GM12878 (cell line): Measurements from ENCODE around the gene PNISR. TPM values are rescaled to one million over a fixed set of nuclear protein-coding genes. Genes with fewer than 3 reads are reported as not detected.

ENCODE experiments used
- ATAC-seq: fragments of 200-7000 bp; cut with Tn5 transposase; 3 replicates; pipeline ENCODE4 v1.9.1; 2020; ENCODE audit warnings: mild to moderate bottlenecking, moderate library complexity
- BruUV-seq: library from RNA; stranded (reverse); fragments of 400-500 nt; replicated peaks from 2 replicates; lab custom pipeline; 2021; lab: Mats Ljungman, UMichigan
- CTCF ChIA-PET: fragments of 300-600 bp; sonication (Branson Sonifier 250); formaldehyde crosslinking; extraction: SDS; loops from one replicate; lab custom pipeline; 2021; ENCODE audit warnings: inconsistent platforms; lab: Yijun Ruan, JAX
- POLR2A ChIA-PET: fragments of 350-600 bp; formaldehyde crosslinking; extraction: SDS; loops from one replicate; lab custom pipeline; 2021; ENCODE audit warnings: inconsistent platforms; lab: Charles Lee
- RAD21 ChIA-PET: fragments of 300-600 bp; sonication (Branson Sonifier 250); formaldehyde crosslinking; loops from one replicate; lab custom pipeline; 2023; ENCODE audit warnings: antibody characterized with exemption; ENCODE audit not compliant: unreplicated experiment; lab: Charles Lee
- SMC1A ChIA-PET: fragments of 300-600 bp; sonication (Branson Sonifier 250); formaldehyde crosslinking; loops from one replicate; lab custom pipeline; 2023; ENCODE audit not compliant: unreplicated experiment, uncharacterized antibody; lab: Charles Lee
- DNase-seq: peaks from one replicate; pipeline ENCODE4 v3.0.0-alpha.2; 2011; ENCODE audit warnings: low read depth, low spot score
- FAIRE-seq: peaks from 3 replicates; lab custom pipeline; 2011; peaks lifted over from hg19 to GRCh38; lab: Jason Lieb, UNC
- H2AFZ ChIP-seq: 2 replicates; pipeline ENCODE4 v1.6.0; 2011; ENCODE audit warnings: low read depth, low read length, control low read depth; ENCODE audit not compliant: control insufficient read depth
- H3K27ac ChIP-seq: 2 replicates; pipeline ENCODE4 v1.5.1; 2011; ENCODE audit warnings: control low read depth; ENCODE audit not compliant: control insufficient read depth, insufficient read depth
- H3K27me3 ChIP-seq, 2 experiments: replicated peaks in 1 of 2; 2 replicates each; pipeline versions ENCODE4 v1.6.0 to v1.6.1; 2011; ENCODE audit warnings: low read length in 1 of 2; ENCODE audit not compliant: control insufficient read depth in 2 of 2, insufficient read depth in 2 of 2
- H3K36me3 ChIP-seq, 2 experiments: 2 replicates each; pipeline ENCODE4 v1.5.1; 2011; ENCODE audit warnings: low read length in 1 of 2; ENCODE audit not compliant: control insufficient read depth in 2 of 2, insufficient read depth in 2 of 2
- H3K4me1 ChIP-seq: 2 replicates; pipeline ENCODE4 v1.6.1; 2011; ENCODE audit warnings: mild to moderate bottlenecking, low read length, moderate library complexity, mixed read lengths; ENCODE audit not compliant: control insufficient read depth, insufficient read depth
- H3K4me2 ChIP-seq: 2 replicates; pipeline ENCODE4 v1.6.0; 2011; ENCODE audit warnings: control low read depth; ENCODE audit not compliant: control insufficient read depth, insufficient read depth
- H3K4me3 ChIP-seq: fragments of 200-600 bp; sonication (generic); 2 replicates; pipeline ENCODE4 v1.5.1; 2016
- H3K79me2 ChIP-seq: 2 replicates; pipeline ENCODE4 v1.6.0; 2011; ENCODE audit warnings: low read length; ENCODE audit not compliant: control insufficient read depth, insufficient read depth
- H3K9ac ChIP-seq: 2 replicates; pipeline ENCODE4 v1.8.0; 2011; ENCODE audit warnings: low read length, control low read depth, mixed read lengths; ENCODE audit not compliant: control insufficient read depth, insufficient read depth
- H3K9me3 ChIP-seq: replicated peaks from 3 replicates; pipeline ENCODE4 v1.5.1; 2011; ENCODE audit warnings: mild to moderate bottlenecking, low read length; ENCODE audit not compliant: control insufficient read depth, insufficient read depth
- H4K20me1 ChIP-seq: 2 replicates; pipeline ENCODE4 v1.6.0; 2011; ENCODE audit not compliant: control insufficient read depth, insufficient read depth
- ATF2 ChIP-seq: IDR thresholded peaks from 2 replicates; pipeline ENCODE4 v1.6.1; 2012; ENCODE audit warnings: low read length, inconsistent platforms
- BRCA1 ChIP-seq: IDR thresholded peaks from 2 replicates; pipeline ENCODE4 v1.6.1; 2011; ENCODE audit warnings: low read depth, low read length, improper control_type of control experiment
- CHD4 ChIP-seq: fragments of 200-600 bp; sonication (generic); IDR thresholded peaks from 2 replicates; pipeline ENCODE4 v1.6.1; 2016; ENCODE audit warnings: mild to moderate bottlenecking
- EZH2 ChIP-seq: IDR thresholded peaks from 2 replicates; pipeline ENCODE4 v1.6.1; 2012; ENCODE audit warnings: low read depth, mild to moderate bottlenecking, control low read depth, inconsistent platforms, low read length, borderline replicate concordance; ENCODE audit not compliant: control insufficient read depth
- GABPA ChIP-seq: IDR thresholded peaks from 2 replicates; pipeline ENCODE4 v1.6.1; 2014; ENCODE audit warnings: antibody characterized with exemption, low read depth, mild to moderate bottlenecking, inconsistent platforms
- NFYB ChIP-seq: IDR thresholded peaks from 2 replicates; pipeline ENCODE4 v1.6.1; 2011; ENCODE audit warnings: low read depth, mild to moderate bottlenecking, low read length, improper control_type of control experiment, moderate library complexity; ENCODE audit not compliant: insufficient read depth
- POLR2AphosphoS2 ChIP-seq: IDR thresholded peaks from 2 replicates; pipeline ENCODE4 v1.6.1; 2011; ENCODE audit warnings: low read depth, mild to moderate bottlenecking, low read length, improper control_type of control experiment, moderate library complexity
- SP1 ChIP-seq: IDR thresholded peaks from one replicate; pipeline ENCODE4 v1.6.1; 2011; ENCODE audit warnings: low read depth, low read length
- SUPT20H ChIP-seq: IDR thresholded peaks from 2 replicates; pipeline ENCODE4 v1.6.1; 2011; ENCODE audit warnings: low read depth, mild to moderate bottlenecking, low read length, moderate library complexity, borderline replicate concordance; ENCODE audit not compliant: control insufficient read depth
- ZNF24 ChIP-seq: fragments of 450-650 bp; IDR thresholded peaks from 2 replicates; pipeline ENCODE4 v1.6.1; 2017; ENCODE audit warnings: antibody characterized with exemption, mild to moderate bottlenecking
- WGBS: methylation state at CpG from one replicate; pipeline ENCODE4 v1.1.6; 2016; ENCODE audit warnings: low lambda C conversion rate; ENCODE audit not compliant: insufficient replicate concordance, insufficient coverage; ENCODE audit errors: missing lambda C conversion rate; 5-methylcytosine and 5-hydroxymethylcytosine counted together
- in situ Hi-C: fragments of 300-500 bp; cut with MboI; formaldehyde crosslinking; loops from 9 replicates; pipeline ENCODE4 v1.14.3; 2018; ENCODE audit warnings: mixed read lengths
- intact Hi-C: fragments of 100-400 bp; cut with micrococcal nuclease; formaldehyde crosslinking; loops from one replicate; pipeline ENCODE4 v1.14.2; 2022; ENCODE audit not compliant: unreplicated experiment
- polyA plus RNA-seq, 11 experiments: library from polyadenylated mRNA; depleted of rRNA in 4 of 11; unstranded in 6 of 11; stranded (reverse) in 5 of 11; fragments of >200 nt; fragmentation: Nextera tagmentation in 4 of 11; fragmentation: Illumina TruSeq in 1 of 11; extraction: Ambion mirVana in 4 of 11; extraction: Trizol in 1 of 11; gene quantifications; 1 replicate in 1 of 11; 2 replicates in 10 of 11; pipeline versions ENCODE4 v1.2.1 to v1.2.3, GENCODE V29; 2011 to 2016; ENCODE audit warnings: inconsistent platforms in 2 of 11, missing spikeins in 2 of 11, low read depth in 1 of 11
- total RNA-seq, 4 experiments: library from RNA; depleted of rRNA in 3 of 4; stranded (reverse); fragments of >200 nt in 3 of 4; fragmentation: Illumina TruSeq in 1 of 4; extraction: Trizol in 1 of 4; gene quantifications; 2 replicates each; pipeline versions ENCODE4 v1.2.1 to v1.2.3, GENCODE V29; 2013 to 2021
- TF ChIP-seq, protein P1 (sequence below): IDR thresholded peaks from 2 replicates; pipeline ENCODE4 v1.6.1; 2012; ENCODE audit warnings: low read depth, low read length, improper control_type of control experiment

PNISR gene
- total and polyA plus RNA-seq, 10 of the 15 experiments (the other 5 are each of a cell fraction or from before 2014, with no cell fraction given), result 79.1 to 180 (median 105) TPM

DNA sequence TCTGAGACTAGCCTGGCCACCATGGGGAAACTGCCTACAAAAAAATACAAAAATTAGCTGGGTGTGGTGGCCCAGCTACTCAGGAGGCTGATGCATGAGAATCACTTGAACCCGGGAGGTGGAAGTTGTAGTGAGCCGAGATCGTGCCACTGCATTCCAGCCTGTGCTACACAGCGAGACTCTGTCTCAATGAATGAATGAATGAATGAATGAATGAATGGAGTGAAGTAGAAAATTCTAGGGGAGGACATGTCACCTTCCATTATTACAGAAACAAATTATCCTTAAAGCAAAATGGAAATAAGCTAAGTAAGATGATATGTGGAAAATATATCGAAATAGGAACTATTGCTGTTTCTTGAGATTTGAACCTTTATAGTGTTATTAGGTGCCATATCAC, 2.9 kb upstream of the PNISR start:
- ChIA-PET RAD21 (interaction anchor here (0.7 to 1.1 kb wide), 2 partner anchors 93 to 97 kb away, joined by 4 read pairs; no protein-coding TSS in a partner anchor), CTCF (interaction anchor here (0.7 to 5.1 kb wide), 8 partner anchors 10 to 453 kb away, joined by 3 to 61 read pairs (median 4); no protein-coding TSS in a partner anchor), POLR2A (interaction anchor here (2.1 kb wide), 1 partner anchor 9 kb away, joined by 5 read pairs; no protein-coding TSS in a partner anchor), SMC1A (interaction anchor here (0.6 to 1.7 kb wide), 7 partner anchors 8 to 98 kb away, joined by 3 to 9 read pairs (median 4); no protein-coding TSS in a partner anchor)
- FAIRE-seq (no peak), ATAC-seq (no peak), DNase-seq (no peak)
- BruUV-seq, result no TSS peak
- H3K27ac ChIP-seq, result no peak overlapping the region
- peaks cover 0 to 7% of the 10 kb centered on the region in 2 experiments; a peak in 1 of 4 replicates for H3K36me3 ChIP-seq
- H3K4me3 ChIP-seq, result no peak overlapping the region
- H3K4me2 ChIP-seq, result peak overlapping the region; percentile 48
- H4K20me1 ChIP-seq, result no peaks in the 10 kb centered on the region
- H3K27me3 ChIP-seq, result no peaks in the 10 kb centered on the region
- H3K9me3 ChIP-seq, result no peaks in the 10 kb centered on the region
- in situ Hi-C loops (no loop called here), intact Hi-C loops (no loop called here)
- H3K4me1 ChIP-seq, result peaks cover 15% of the 10 kb centered on the region
- no peak overlapping the region for H2AFZ ChIP-seq
- H3K79me2 ChIP-seq, result peaks cover 38% of the 10 kb centered on the region
- 96% methylated on average over 5 of the region's 5 CpGs for WGBS
- 0 out of 2 replicates have a peak overlapping the region, but pooled peaks have one; percentile 16 for H3K9ac ChIP-seq
- no peak for TF ChIP-seq POLR2AphosphoS2
- peak; percentile 91 for TF ChIP-seq ZNF24

GRCh38 chr6:99426451-99426757, 1.3 kb upstream of the PNISR start:
- in situ Hi-C loops (no loop called here), intact Hi-C loops (no loop called here)
- H2AFZ ChIP-seq, result peak overlapping the region; percentile 92
- peaks cover 53% of the 10 kb centered on the region for H3K79me2 ChIP-seq
- no peaks in the 10 kb centered on the region for H3K9me3 ChIP-seq
- H3K27me3 ChIP-seq, result no peaks in the 10 kb centered on the region
- SMC1A ChIA-PET, result interaction anchor here (1.1 to 3.1 kb wide), 11 partner anchors 7 to 108 kb away, joined by 3 to 46 read pairs (median 7); partner anchors contain the start of gene COQ3
- POLR2A ChIA-PET, result interaction anchor here (0.6 to 2.0 kb wide), 10 partner anchors 15 to 142 kb away, joined by 3 to 6 read pairs (median 4); partner anchors contain the start of genes CCNC and COQ3
- DNase-seq (no peak), ATAC-seq (no peak), FAIRE-seq (no peak)
- BruUV-seq, result no TSS peak
- H3K4me1 ChIP-seq, result peaks cover 15% of the 10 kb centered on the region
- peaks cover 0 to 7% of the 10 kb centered on the region in 2 experiments; a peak in 1 of 4 replicates for H3K36me3 ChIP-seq
- 51% methylated on average over 4 of the region's 4 CpGs for WGBS
- RAD21 ChIA-PET, result interaction anchor here (1.1 to 3.2 kb wide), 7 partner anchors 10 to 320 kb away, joined by 3 to 36 read pairs (median 5); partner anchors contain the start of gene COQ3
- H3K27ac ChIP-seq, result peak overlapping the region; percentile 95
- CTCF ChIA-PET, result interaction anchor here (0.7 to 5.1 kb wide), 13 partner anchors 8 to 95 kb away, joined by 3 to 61 read pairs (median 5); partner anchors contain the start of gene COQ3
- peak overlapping the region; percentile 94 for H3K9ac ChIP-seq
- no peaks in the 10 kb centered on the region for H4K20me1 ChIP-seq
- H3K4me3 ChIP-seq, result peak overlapping the region; percentile 94
- H3K4me2 ChIP-seq, result peak overlapping the region; percentile 48
- TF ChIP-seq SP1 (no peak), SUPT20H (no peak), GABPA (no peak), ATF2 (no peak), NFYB (no peak), POLR2AphosphoS2 (no peak), CHD4 (no peak), EZH2 (no peak), BRCA1 (no peak)
- TF ChIP-seq, protein P1, sequence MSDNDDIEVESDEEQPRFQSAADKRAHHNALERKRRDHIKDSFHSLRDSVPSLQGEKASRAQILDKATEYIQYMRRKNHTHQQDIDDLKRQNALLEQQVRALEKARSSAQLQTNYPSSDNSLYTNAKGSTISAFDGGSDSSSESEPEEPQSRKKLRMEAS, result no peak
